GM19468 (cell line): ENCODE results near the gene ODC1.

Experiments
- ATAC-seq: cut with Tn5 transposase; IDR thresholded peaks from one replicate; pipeline ENCODE4 v1.9.1; 2021; ENCODE audit warnings: mild to moderate bottlenecking, moderate library complexity, moderate number of reproducible peaks; ENCODE audit not compliant: unreplicated experiment; ENCODE audit errors: extremely low read depth

Gene ODC1

DNA sequence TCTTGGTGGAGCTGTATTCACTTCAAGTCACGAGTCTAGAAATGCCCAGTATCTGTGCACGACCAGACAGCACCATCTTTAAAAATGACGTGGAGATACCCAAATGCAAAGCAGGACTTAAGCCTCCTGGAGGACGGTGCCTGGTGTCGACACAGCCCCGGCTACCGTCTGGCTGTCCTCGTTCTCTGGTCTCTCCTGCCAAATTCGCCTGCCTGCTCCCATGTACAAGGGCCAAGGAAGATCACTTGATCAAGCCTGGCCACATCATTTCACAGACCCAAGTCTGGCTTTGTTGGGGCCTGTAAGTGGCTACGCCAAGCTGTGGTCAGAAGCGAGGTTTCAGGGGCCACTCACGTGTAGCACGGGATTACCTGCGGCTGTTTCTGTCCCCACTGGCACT lies 9.4 kb downstream of the ODC1 start:
- no peak for ATAC-seq

GRCh38 chr2:10437806-10438205 lies 10.3 kb downstream of the ODC1 start:
- ATAC-seq, result no peak

GRCh38 chr2:10436583-10437110 lies 11.5 kb downstream of the ODC1 start:
- no peak for ATAC-seq

GRCh38 chr2:10435820-10436204 lies 12.3 kb downstream of the ODC1 start:
- ATAC-seq, result no peak

GRCh38 chr2:10434886-10435819 lies 13.0 kb downstream of the ODC1 start:
- ATAC-seq, result peak; percentile 29

DNA sequence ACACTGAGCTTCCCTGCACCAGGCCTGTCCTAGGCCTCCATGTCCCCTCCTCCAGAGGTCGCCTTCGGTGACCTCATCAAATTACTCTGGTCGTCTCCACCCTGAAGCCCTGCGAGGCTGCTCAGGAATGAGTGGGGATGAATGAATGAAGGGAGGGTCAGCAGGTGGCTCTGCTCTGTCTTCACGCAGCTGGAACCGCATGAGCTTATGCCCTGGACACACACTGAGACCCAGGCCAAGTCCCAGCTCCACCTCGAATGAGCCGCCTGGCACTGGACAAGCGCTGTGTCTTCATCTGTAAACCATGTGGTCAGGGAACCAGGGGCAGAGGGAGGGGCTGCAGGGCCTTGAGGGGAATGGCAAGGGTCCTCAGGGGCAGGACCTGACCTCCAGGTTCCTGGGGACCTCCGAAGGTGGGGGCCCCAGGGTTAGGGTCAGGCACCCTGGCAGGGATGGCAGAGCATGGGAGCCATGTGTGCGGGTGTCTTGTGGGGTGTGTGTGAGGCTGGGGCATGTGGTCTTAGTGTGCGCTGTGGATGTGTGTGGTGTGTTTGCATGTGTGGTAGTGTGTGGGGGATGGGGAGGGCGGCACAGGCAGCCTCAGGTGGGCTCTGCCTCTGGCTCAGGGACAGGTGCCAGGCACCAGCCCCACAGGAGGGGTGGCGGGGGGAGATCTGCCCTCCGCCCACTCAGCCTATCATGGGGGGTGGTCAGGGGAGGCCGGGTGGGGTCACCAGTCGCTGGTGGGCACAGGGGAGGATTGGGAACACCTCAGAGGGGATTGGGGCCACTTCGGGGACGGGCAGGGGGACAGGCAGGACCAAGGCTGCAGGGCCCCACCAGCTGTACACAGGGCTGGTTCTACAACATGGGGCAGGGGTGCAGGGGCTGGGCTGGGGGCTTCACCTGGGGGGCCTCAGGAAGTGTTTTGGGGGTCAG lies 13.9 kb downstream of the ODC1 start:
- ATAC-seq, result no peak

GRCh38 chr2:10433264-10433946 lies 14.7 kb downstream of the ODC1 start:
- ATAC-seq, result no peak

GRCh38 chr2:10432311-10433181 lies 15.6 kb downstream of the ODC1 start:
- ATAC-seq, result no peak

DNA sequence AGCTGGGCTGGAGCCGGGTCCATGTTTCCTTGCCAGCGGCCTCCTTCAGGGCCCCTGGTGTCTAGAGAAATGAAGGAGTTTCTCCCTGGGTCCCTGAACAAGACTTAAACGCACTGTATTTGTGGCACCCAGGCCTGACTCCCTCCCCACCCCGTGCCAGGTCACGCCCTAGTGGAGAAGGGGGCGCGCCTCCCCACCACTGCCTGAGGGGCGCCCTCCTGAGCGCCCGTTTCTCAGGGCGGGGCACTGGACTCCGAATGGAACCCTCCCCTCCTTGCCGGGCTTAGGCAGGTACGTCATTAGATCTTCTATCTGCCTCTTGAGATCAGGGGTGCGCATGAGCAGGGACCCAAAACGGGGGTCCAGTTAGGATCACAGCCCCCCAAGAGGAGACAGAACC lies 16.3 kb downstream of the ODC1 start:
- ATAC-seq, result no peak

DNA sequence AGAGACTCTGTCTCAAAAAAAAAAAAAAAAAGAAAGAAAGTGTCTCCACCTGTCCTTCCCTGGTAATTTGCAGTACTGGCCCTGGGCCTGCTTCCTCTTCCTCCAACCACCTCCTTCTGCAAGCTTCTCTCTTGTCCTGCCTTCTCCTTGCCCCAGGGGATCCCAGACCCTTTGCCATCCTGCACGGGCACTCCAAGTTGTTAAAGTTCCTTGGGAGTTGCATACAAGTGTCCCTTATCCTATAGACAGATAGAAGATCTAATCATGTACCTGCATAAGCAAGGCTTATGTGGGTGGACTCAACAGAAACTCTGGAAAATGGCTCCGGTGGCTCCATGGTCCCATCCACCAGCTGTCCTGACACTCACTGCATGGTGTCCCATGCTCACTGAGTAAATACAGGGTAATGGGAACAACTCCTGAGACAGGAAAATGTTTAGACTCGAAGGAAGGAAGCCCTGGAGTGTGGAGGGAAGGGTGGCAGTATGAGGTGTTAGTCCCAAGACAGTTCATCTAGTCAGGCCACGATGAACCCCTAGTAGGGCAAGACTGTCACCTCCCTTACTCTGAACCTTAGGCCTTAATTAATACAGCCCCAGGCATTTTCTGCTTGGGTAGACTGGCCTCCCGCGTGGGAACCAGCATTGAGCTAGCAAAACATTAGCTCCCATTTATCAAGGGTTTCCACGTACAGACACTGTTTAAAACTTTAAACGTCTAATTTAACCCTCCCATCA lies 17.1 kb downstream of the ODC1 start:
- ATAC-seq, result no peak

DNA sequence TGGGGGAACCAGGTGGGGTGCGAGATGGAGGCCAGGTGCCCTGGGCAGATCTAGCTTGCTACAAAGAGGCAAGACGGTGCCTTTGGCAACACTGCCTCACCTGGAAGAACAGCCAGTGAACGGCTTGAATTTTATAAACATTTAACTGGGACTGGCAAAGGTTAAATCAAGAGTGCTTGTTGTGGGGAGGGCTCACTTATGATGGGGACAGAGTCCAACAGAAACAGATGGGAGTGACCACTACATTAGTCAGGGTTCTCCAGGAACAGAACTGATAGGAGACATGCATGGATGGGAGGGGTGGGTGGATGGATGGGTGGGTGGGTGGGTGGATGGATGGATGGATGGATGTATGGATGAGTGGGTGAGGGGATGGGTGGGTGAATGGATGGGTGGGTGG lies 19.2 kb downstream of the ODC1 start:
- no peak for ATAC-seq

GRCh38 chr2:10428355-10428754 lies 19.8 kb downstream of the ODC1 start:
- no peak for ATAC-seq

DNA sequence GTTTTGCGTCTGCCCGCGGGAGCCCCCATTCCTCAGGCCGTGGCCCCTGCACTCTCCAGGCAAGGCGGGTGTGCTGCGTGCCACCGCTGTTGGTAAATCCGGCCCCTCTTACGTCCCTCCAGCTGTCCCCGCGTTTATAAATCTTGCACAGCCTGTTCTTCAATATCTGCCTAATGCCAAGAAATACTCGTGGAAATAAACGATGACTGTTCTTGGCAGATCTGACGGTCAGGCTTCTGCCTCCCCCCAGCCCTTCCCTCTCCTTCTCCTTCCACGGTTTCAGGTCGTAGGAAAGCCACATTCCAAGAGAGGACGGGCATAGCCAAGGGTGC lies 20.5 kb downstream of the ODC1 start:
- ATAC-seq, result no peak

GRCh38 chr2:10426726-10427617 lies 21.2 kb downstream of the ODC1 start:
- ATAC-seq, result no peak

GRCh38 chr2:10425699-10426098 lies 22.4 kb downstream of the ODC1 start:
- no peak for ATAC-seq

GRCh38 chr2:10424916-10425505 lies 23.1 kb downstream of the ODC1 start:
- no peak for ATAC-seq

DNA sequence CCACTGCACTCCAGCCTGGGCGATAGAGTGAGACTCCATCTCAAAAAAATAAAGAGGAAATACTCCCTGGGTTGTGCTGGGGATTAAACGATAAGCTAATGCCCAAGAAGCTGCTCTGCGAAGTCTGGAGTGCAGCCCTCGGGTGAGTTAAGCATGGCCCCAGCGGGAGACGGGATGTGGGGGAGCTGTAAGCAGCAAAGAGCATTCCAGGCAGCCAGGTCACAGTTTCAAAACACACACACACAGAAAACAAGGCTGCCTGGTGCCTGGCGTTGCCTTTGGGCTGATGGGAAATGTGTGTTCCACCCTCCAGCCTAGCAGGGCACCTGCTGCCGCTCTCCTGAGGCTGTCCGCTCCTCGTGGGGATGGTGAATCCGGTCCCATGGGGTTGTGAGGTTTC lies 24.1 kb downstream of the ODC1 start:
- ATAC-seq, result no peak
